ENCODE measurements around the gene DGLUCY.
"Not testable (repeated sequence)": the region's sequence is repeated elsewhere in the genome, so short reads cannot be mapped to it uniquely, and the experiment has no call there.

Gene DGLUCY

DNA sequence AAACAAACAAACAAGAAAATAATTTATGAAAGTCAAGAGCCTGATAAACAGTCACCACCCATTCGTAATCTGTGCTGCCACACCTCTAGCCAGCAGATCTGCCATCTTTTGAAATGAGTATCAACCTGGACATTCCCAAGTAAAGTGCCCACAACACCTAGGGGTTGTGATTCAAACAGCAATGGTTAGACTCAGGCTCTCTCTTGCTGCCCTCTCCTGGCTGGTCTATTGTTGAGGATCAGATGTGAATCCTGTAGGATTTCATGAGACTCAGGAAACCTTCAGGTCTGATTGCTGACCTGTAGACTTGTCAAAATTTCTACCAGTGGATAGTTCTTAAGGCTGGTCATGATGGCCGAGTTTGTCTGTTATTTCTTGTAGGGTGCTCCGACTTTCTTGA, 26.8 kb downstream of the DGLUCY start:
- DNase-seq = no peak

- DNase-seq = no peak
Measured at GRCh38 chr14:91142214-91142668, 28.4 kb downstream of the DGLUCY start.

- no peak for DNase-seq
Measured at GRCh38 chr14:91143862-91144261, 30.0 kb downstream of the DGLUCY start.

DNA sequence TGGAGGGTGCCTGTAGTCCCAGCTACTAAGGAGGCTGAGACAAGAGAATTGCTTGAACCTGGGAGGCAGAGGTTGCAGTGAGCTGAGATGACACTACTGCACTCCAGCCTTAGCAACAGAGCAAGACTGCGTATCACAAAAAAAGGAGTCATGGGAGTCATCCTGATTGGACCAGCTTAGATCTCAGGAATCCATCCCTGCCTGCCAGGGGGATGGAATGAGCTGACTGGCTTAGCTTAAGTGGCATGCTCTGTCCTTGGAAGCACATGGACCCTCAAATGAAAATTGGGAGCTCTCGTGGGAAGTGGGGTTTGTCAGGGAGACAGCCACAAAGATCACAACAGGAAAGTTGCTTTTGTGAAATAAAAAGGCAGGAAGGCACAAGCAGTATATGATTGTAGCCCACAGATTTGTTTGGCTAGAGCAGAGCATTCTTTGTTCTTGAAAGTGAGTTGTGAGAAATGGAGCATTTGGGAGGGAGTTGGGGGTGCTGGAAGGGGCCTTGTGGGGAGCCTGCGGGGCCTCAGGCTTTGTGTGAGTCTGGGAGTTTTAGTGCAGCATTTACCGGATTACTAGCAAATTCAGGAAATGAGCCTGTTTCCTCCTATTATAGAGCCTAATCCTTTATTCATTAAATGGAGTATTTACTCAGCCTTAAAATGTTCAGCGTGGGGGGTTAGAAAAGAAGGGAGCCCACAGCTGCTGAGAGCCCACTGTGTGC, 30.7 kb downstream of the DGLUCY start:
- no peak for DNase-seq

DNA sequence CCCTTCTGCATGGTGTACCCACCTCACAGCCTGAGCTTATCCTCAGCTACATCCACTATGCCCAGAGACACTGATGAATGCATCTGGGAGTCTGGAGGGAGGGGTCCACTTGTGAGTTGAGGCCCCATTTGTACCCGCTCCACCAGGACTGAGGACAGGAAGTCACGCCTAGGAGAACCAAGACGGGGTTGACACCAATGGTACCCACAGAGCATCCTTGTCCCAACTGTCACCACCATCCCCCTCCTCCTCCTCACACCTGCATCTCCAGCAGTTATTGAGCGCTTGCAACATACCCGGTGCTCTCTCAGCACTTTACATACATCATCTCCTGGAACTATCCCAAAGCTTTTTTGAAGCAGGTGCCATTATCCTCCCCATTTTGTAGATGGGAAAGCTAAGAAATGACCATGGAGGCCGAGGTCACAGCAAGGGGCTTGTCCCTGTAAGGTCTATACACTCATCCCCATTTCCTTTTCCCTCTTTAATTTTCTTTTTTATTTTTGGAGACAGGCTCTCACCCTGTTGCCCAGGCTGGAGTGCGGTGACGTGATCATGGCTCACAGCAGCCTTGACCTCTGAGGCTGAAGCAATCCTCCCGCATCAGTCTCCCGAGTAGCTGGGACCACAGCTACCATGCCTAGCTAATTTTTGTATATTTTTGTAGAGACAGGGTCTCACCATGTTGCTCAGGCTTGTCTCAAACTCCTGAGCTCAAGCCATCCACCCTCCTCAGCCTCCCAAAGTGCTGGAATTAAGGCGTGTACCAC, 31.7 kb downstream of the DGLUCY start:
- no peak for DNase-seq

- no peak for DNase-seq
Measured at GRCh38 chr14:91146661-91147060, 32.8 kb downstream of the DGLUCY start.

DNA sequence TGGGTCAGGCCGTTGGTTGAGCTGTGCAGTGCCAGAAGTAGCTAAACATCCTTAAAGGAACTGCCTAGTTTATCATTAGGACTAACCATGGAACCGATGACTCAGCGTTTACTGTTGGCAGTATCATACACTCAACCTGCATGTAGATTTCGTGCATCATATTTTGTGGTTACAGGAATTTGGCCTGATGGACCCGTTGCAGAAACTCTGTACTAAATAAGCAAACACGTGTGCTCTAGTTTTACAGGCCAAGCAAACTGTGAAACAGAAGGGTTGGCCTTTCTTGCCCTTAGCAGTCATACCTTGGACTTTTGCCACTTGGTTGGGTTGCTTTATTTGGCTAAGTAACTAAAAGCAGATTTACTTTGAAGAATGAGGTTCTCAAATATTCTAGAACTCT, 35.6 kb downstream of the DGLUCY start:
- DNase-seq = no peak

DNA sequence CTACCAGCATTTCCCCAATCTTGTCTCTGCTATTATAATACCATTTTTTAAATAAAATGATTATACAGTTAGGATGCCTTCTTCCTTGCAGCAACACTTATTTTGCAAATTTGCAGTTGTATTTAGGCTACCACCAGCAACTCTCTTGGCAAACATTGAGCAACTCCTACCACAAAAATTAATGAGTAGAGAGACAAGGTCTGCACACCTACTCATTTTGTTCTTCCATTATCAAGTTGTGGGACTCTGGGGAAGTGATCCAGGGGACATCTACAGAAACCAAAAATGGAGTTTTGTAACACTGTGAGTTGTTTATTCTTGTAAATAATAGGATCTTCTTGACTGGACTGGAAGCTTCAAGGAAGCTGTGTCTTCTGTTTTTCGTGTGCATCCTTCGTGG, 38.6 kb downstream of the DGLUCY start:
- DNase-seq = no peak

DNA sequence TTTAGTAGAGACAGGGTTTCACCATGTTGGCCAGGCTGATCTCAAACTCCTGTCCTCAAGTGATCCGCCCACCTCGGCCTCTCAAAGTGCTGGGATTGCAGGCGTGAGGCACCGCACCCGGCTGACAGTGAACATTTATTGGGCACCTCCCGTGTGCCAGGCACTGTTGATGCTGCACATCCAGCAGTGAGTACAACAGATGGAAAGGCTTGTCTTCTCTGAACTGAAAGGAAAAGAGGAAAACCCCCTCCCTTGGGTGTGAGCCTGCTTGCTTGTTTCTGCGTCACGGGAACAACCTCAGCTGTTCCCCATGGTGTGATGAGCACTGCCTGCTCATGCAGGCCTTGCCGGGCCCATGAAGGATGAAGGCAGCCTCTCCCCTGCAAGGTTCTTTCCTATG, 39.5 kb downstream of the DGLUCY start:
- DNase-seq = no peak

DNA sequence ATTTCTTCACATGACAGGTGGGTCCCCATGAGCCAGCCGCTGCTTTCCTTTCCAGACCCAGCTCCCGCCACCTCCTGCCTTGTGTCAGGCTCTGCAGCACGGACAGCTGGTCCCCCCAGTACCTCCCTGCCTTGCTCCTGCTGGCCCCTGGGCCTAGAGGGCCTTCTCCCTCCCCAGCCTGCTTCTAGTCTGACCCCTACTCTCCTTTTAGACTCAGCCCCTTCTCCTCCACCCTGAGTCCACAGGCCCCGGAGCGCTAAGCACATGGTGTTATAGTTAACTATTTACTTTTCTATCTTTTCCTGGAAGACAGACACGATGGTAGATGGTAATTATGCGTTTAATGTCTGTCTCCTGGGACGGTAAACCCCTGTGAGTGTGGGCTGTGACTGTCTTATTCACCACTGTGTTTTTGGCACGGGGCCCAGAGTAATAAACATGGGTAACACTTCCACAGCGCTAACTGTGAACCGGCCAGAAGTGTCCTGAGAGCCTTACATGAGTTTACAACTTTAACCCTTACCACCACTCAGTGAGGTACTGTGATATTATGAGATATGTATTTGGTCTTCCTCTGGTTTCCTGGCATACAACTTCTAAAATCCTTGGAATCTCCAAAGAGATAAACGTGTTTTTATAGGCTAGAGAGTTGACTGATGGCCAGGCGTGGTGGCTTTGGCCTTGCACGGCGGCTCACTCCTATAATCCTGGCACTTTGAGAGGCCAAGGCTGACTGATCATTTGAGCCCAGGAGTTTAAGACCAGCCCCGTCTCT, 41.2 kb downstream of the DGLUCY start:
- DNase-seq = no peak

DNA sequence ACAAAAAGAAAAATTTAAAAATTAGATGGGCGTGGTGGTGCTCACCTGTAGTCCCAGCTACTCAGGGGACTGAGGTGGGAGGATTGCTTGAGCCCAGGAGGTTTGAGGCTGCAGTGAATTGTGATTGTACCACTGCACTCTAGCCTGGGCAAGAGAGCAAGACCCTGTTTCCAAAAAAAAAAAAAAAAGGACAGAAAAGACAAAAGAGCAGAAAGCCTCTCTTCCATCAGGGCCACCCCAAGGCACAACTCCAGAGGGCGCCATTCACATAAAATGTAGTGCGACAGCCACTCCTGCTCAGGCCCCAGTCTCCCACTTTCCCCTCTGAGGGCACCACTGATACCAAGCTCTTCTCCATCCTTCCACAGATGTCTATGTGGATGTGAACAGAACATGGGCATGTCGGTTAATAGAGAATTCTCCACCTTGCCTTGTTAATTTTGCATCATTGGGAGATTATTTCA, 41.8 kb downstream of the DGLUCY start:
- DNase-seq = no peak

GRCh38 chr14:91156142-91156666, 42.3 kb downstream of the DGLUCY start:
- not testable (repeated sequence) for DNase-seq

GRCh38 chr14:91156877-91157276, 43.0 kb downstream of the DGLUCY start:
- DNase-seq = not testable (repeated sequence)

DNA sequence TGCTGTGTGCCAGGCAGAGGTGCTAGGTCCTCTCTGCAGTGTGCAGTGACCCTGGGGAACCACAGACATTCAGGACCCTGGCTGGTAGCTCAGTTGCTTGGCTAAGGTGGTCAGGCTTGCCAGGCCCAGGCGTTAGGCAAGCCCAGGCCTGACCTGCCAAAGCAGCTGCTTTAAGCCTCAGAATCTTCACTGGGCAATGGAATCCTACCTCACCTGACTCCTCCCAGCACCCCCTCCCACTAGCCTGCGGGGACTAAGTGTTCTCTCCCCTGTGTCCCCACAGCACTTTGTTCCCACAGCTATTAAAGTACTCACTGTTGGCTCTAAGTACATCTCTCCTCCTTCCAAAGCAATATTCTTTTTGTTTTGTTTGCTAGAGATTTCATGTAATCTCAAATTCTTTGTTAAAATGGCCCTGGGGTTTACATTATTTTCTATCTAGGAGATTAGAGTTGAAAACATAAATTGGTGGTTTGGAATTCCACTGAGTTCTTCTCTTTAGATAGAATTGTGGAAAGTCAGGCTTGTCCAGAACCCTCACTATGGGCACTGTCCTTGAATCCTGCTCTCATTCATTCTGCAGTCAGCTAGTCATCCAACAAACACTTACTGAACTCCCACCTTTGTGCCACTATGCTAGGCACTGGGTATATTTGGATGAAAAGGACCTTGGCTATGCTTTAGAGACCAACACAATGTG, 44.4 kb downstream of the DGLUCY start:
- DNase-seq = no peak

DNA sequence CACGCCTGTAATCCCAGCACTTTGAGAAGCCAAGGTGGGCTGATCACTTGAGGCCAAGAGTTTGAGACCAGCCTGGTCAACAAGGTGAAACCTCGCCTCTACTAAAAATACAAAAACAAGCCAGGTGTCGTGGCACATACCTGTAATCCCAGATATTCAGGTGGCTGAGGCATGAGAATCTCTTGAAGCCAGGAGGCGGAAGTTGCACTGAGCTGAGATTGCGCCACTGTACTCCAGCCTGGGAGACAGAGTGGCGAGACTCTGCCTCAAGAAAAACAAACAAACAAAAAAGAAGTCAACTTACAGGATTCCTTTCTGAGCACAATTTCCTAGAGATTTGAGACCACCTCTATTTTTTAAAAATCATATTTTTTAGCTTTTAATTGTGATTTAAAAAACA, 45.3 kb downstream of the DGLUCY start:
- DNase-seq = no peak

- DNase-seq = no peak
Measured at GRCh38 chr14:91159906-91160305, 46.0 kb downstream of the DGLUCY start.

GRCh38 chr14:91163316-91163715, 49.4 kb downstream of the DGLUCY start:
- no peak for DNase-seq

DNA sequence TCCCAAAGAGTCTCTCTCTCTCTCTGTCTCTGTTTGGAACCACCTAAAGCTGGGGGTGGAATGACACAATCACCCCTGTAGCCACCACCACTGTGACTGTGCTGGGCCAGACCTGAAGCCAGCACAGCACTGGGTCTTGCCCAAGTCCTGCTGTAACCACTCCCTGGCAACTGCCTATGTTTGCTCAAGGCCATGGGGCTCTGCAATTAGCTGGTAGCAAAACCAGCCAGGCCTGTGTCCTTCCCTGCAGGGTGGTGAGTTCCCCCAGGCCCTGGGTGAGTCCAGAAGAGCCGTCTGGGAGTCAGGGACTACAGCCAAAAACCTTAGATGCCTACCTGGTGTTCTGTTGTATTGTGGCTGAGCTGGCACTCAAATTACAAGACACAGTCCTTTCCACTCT, 50.8 kb downstream of the DGLUCY start:
- DNase-seq = no peak

GRCh38 chr14:91167380-91167770, 53.5 kb downstream of the DGLUCY start:
- DNase-seq = no peak

GRCh38 chr14:91169951-91170350, 56.1 kb downstream of the DGLUCY start:
- DNase-seq = no peak

GRCh38 chr14:91170504-91171121, 56.7 kb downstream of the DGLUCY start:
- DNase-seq = no peak

DNA sequence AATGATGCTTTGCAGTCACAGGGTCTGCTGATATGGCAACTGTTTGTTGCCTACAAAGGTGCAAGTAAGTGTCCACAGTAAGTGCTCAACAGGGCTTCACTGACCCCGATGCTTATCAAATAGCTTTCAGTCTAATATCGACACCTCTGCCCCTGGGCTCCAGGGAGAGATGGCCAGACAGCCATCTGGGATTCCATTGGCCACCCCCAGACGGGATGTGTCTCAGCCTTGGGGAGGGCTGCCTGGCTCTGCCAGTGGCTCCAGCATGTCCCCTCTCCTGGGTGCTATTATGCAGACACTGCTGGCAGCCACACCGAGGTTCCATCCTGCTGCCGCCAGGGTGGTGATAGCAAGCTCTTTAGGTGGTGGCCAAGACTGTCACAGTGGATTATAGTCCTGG, 57.4 kb downstream of the DGLUCY start:
- no peak for DNase-seq

All from activated CD4-positive, CD25-positive, alpha-beta regulatory T cell treated with anti-CD3 and anti-CD28 coated beads, Interleukin-2, amount 50 U/mL, for 72 hours (primary cell).